ENCODE results near the gene RXRB.

Gene RXRB

GRCh38 chr6:33206027-33206863 lies 5.8 kb upstream of the RXRB start:
- H3K9me3 Mint-ChIP-seq, result no peaks in the 10 kb centered on the region
- H3K4me3 Mint-ChIP-seq, result peak overlapping the region; percentile 83
- DNase-seq, result no peak
- H3K27me3 Mint-ChIP-seq, result no peaks in the 10 kb centered on the region
- H3K4me1 Mint-ChIP-seq (ENCODE audit: low read depth), result peaks cover 71% of the 10 kb centered on the region
- H3K36me3 Mint-ChIP-seq (ENCODE audit: low read depth), result peaks cover 70% of the 10 kb centered on the region
- peak overlapping the region; percentile 99 for H3K27ac Mint-ChIP-seq

- Mint-ChIP-seq H3K36me3 (ENCODE audit: low read depth) (peaks cover 71% of the 10 kb centered on the region), H3K27me3 (no peaks in the 10 kb centered on the region), H3K27ac (peak overlapping the region; percentile 99), H3K9me3 (no peaks in the 10 kb centered on the region), H3K4me3 (peak overlapping the region; percentile 83), H3K4me1 (ENCODE audit: low read depth) (peaks cover 73% of the 10 kb centered on the region)
- DNase-seq, result peak; percentile 75
These were observed 4.9 kb upstream of the RXRB start for GRCh38 chr6:33205191-33206026.

GRCh38 chr6:33204415-33205190 lies 4.1 kb upstream of the RXRB start, which contains the start of gene HSD17B8:
HSD17B8 (plus strand) TSS chr6:33204655; CDS start chr6:33204669, 14 bp downstream.
- peak within 1 kb of the TSS; percentile 83 for H3K4me3 Mint-ChIP-seq
- peaks cover 68% of the 10 kb centered on the region for H3K36me3 Mint-ChIP-seq (ENCODE audit: low read depth)
- H3K27ac Mint-ChIP-seq, result peak within 1 kb of the TSS; percentile 99
- H3K4me1 Mint-ChIP-seq (ENCODE audit: low read depth), result peaks cover 66% of the 10 kb centered on the region
- H3K27me3 Mint-ChIP-seq, result no peaks in the 10 kb centered on the region
- H3K9me3 Mint-ChIP-seq, result no peaks in the 10 kb centered on the region
- peak; percentile 94 for DNase-seq

- H3K4me3 Mint-ChIP-seq, result peak overlapping the region; percentile 83
- H3K27me3 Mint-ChIP-seq, result no peaks in the 10 kb centered on the region
- peak overlapping the region; percentile 99 for H3K27ac Mint-ChIP-seq
- no peak for DNase-seq
- peaks cover 67% of the 10 kb centered on the region for H3K36me3 Mint-ChIP-seq (ENCODE audit: low read depth)
- H3K9me3 Mint-ChIP-seq, result no peaks in the 10 kb centered on the region
- peaks cover 66% of the 10 kb centered on the region for H3K4me1 Mint-ChIP-seq (ENCODE audit: low read depth)
These were observed 3.6 kb upstream of the RXRB start for GRCh38 chr6:33204165-33204414.

- Mint-ChIP-seq H3K36me3 (ENCODE audit: low read depth) (peaks cover 65% of the 10 kb centered on the region), H3K4me3 (peak overlapping the region; percentile 98), H3K27ac (peak overlapping the region; percentile 99)
These were observed 3.1 kb upstream of the RXRB start for GRCh38 chr6:33203443-33204164.

GRCh38 chr6:33202799-33203198 lies 2.3 kb upstream of the RXRB start:
- Mint-ChIP-seq H3K4me1 (ENCODE audit: low read depth) (peaks cover 75% of the 10 kb centered on the region), H3K27ac (peak overlapping the region; percentile 99), H3K4me3 (peak overlapping the region; percentile 98), H3K36me3 (ENCODE audit: low read depth) (peaks cover 70% of the 10 kb centered on the region), H3K27me3 (no peaks in the 10 kb centered on the region), H3K9me3 (no peaks in the 10 kb centered on the region)
- no peak for DNase-seq

More at GRCh38 chr6:33203443-33204164, 3.1 kb upstream of the RXRB start:
- no peak for DNase-seq
- H3K4me1 Mint-ChIP-seq (ENCODE audit: low read depth), result peaks cover 67% of the 10 kb centered on the region
- no peaks in the 10 kb centered on the region for H3K9me3 Mint-ChIP-seq
- H3K27me3 Mint-ChIP-seq, result no peaks in the 10 kb centered on the region

GRCh38 chr6:33201935-33202334 lies 1.5 kb upstream of the RXRB start:
- peaks cover 82% of the 10 kb centered on the region for H3K4me1 Mint-ChIP-seq (ENCODE audit: low read depth)
- H3K9me3 Mint-ChIP-seq, result no peaks in the 10 kb centered on the region
- peaks cover 76% of the 10 kb centered on the region for H3K36me3 Mint-ChIP-seq (ENCODE audit: low read depth)
- H3K4me3 Mint-ChIP-seq, result peak overlapping the region; percentile 98
- DNase-seq, result no peak
- peak overlapping the region; percentile 99 for H3K27ac Mint-ChIP-seq
- H3K27me3 Mint-ChIP-seq, result no peaks in the 10 kb centered on the region

GRCh38 chr6:33201147-33201545 lies 681 bp upstream of the RXRB start:
- Mint-ChIP-seq H3K4me3 (peak overlapping the region; percentile 98), H3K27me3 (no peaks in the 10 kb centered on the region), H3K4me1 (ENCODE audit: low read depth) (peaks cover 75% of the 10 kb centered on the region), H3K36me3 (ENCODE audit: low read depth) (peaks cover 83% of the 10 kb centered on the region), H3K27ac (peak overlapping the region; percentile 99), H3K9me3 (no peaks in the 10 kb centered on the region)
- DNase-seq, result no peak

- H3K27ac Mint-ChIP-seq, result peak overlapping the region; percentile 99
- no peaks in the 10 kb centered on the region for H3K9me3 Mint-ChIP-seq
- H3K4me1 Mint-ChIP-seq (ENCODE audit: low read depth), result peaks cover 62% of the 10 kb centered on the region
- H3K27me3 Mint-ChIP-seq, result no peaks in the 10 kb centered on the region
- peak overlapping the region; percentile 98 for H3K4me3 Mint-ChIP-seq
- DNase-seq, result peak; percentile 82
- peaks cover 86% of the 10 kb centered on the region for H3K36me3 Mint-ChIP-seq (ENCODE audit: low read depth)
These were observed 712 bp downstream of the RXRB start for GRCh38 chr6:33199687-33200218.

GRCh38 chr6:33198853-33199436 lies 1.5 kb downstream of the RXRB start:
- H3K4me1 Mint-ChIP-seq (ENCODE audit: low read depth), result peaks cover 63% of the 10 kb centered on the region
- peaks cover 89% of the 10 kb centered on the region for H3K36me3 Mint-ChIP-seq (ENCODE audit: low read depth)
- DNase-seq, result no peak
- peak overlapping the region; percentile 99 for H3K27ac Mint-ChIP-seq
- peak overlapping the region; percentile 98 for H3K4me3 Mint-ChIP-seq
- H3K27me3 Mint-ChIP-seq, result no peaks in the 10 kb centered on the region
- no peaks in the 10 kb centered on the region for H3K9me3 Mint-ChIP-seq

- Mint-ChIP-seq H3K36me3 (ENCODE audit: low read depth) (peaks cover 88% of the 10 kb centered on the region), H3K27ac (peak overlapping the region; percentile 99), H3K9me3 (no peaks in the 10 kb centered on the region), H3K4me3 (peak overlapping the region; percentile 98), H3K27me3 (no peaks in the 10 kb centered on the region), H3K4me1 (ENCODE audit: low read depth) (peaks cover 63% of the 10 kb centered on the region)
- no peak for DNase-seq
These were observed 2.2 kb downstream of the RXRB start for GRCh38 chr6:33198159-33198852.

GRCh38 chr6:33197431-33198048 lies 2.9 kb downstream of the RXRB start:
- Mint-ChIP-seq H3K9me3 (no peaks in the 10 kb centered on the region), H3K36me3 (ENCODE audit: low read depth) (peaks cover 81% of the 10 kb centered on the region), H3K27me3 (peaks cover 2% of the 10 kb centered on the region), H3K4me3 (peak overlapping the region; percentile 47), H3K27ac (peak overlapping the region; percentile 99), H3K4me1 (ENCODE audit: low read depth) (peaks cover 60% of the 10 kb centered on the region)
- DNase-seq, result peak; percentile 58

All from activated T-cell treated with anti-CD3 and anti-CD28 coated beads, Interleukin-2, amount 50 U/mL, for 24 hours (primary cell).